HCT116 (cell line): ENCODE results near the gene SARNP. TPM values are rescaled to one million over a fixed set of nuclear protein-coding genes. Genes with fewer than 3 reads are reported as not detected.

Experiments
- ATAC-seq: fragments of 200-7000 bp; cut with Tn5 transposase; 2 replicates; pipeline ENCODE4 v1.9.1; 2020; ENCODE audit warnings: mild to moderate bottlenecking, moderate library complexity
- BruUV-seq: library from RNA; stranded (reverse); fragments of 400-500 nt; replicated peaks from 2 replicates; lab custom pipeline; 2021; lab: Mats Ljungman, UMichigan
- CTCF ChIA-PET: fragments of 300-600 bp; sonication (Branson Sonifier 250); formaldehyde crosslinking; loops from one replicate; lab custom pipeline; 2021; ENCODE audit warnings: antibody characterized with exemption; lab: Charles Lee
- POLR2A ChIA-PET: fragments of 300-600, 350-600 bp; sonication (Branson Sonifier 250); formaldehyde crosslinking; loops from one replicate; lab custom pipeline; 2021; ENCODE audit warnings: antibody characterized with exemption; lab: Charles Lee
- RAD21 ChIA-PET, 2 experiments: fragments of 300-600 bp; sonication (Branson Sonifier 250); formaldehyde crosslinking; loops; one replicate each; lab custom pipeline; 2023; ENCODE audit warnings: low total read pairs in 2 of 2; ENCODE audit not compliant: uncharacterized antibody in 2 of 2, unreplicated experiment in 2 of 2, low non-redundant PET in 1 of 2; lab: Charles Lee
- DNase-seq: peaks from one replicate; pipeline ENCODE4 v3.0.0-alpha.2; 2010; ENCODE audit warnings: low read depth, low spot score
- H2AFZ ChIP-seq: fragments of 200-600 bp; shearing (Covaris generic), sonication (generic); 2 replicates; pipeline ENCODE4 v1.6.1; 2017; ENCODE audit warnings: low read depth, mixed run types, mixed read lengths, antibody characterized with exemption, low read length; ENCODE audit not compliant: poor library complexity, severe bottlenecking
- H3K27ac ChIP-seq: 2 replicates; pipeline ENCODE4 v1.5.1; 2012; ENCODE audit warnings: low read depth, low read length
- H3K27me3 ChIP-seq: fragments of 200-600 bp; sonication (generic); 2 replicates; pipeline ENCODE4 v1.6.1; 2016; ENCODE audit warnings: mixed run types, low read length, mixed read lengths; ENCODE audit not compliant: insufficient read depth
- H3K36me3 ChIP-seq, 2 experiments: fragments of 200-500 bp in 1 of 2; fragments of 200-600 bp in 1 of 2; sonication (Bioruptor generic) in 1 of 2; sonication (generic) in 1 of 2; 2 replicates each; pipeline versions ENCODE4 v1.5.1 to v1.6.1; 2014 to 2016; ENCODE audit warnings: low read length in 2 of 2, inconsistent platforms in 1 of 2, mixed read lengths in 1 of 2, mixed run types in 1 of 2; ENCODE audit not compliant: insufficient read depth in 2 of 2, control insufficient read depth in 1 of 2
- H3K4me1 ChIP-seq, 2 experiments: fragments of 200-600 bp in 1 of 2; sonication (generic) in 1 of 2; 2 replicates each; pipeline versions ENCODE4 v1.5.1 to v1.6.1; 2012 to 2017; ENCODE audit warnings: low read length in 2 of 2, inconsistent platforms in 1 of 2, mild to moderate bottlenecking in 1 of 2, mixed read lengths in 1 of 2, mixed run types in 1 of 2, moderate library complexity in 1 of 2; ENCODE audit not compliant: insufficient read depth in 2 of 2, control insufficient read depth in 1 of 2
- H3K4me2 ChIP-seq: fragments of 200-600 bp; sonication (generic); 2 replicates; pipeline ENCODE4 v1.6.1; 2017; ENCODE audit warnings: mixed run types, low read length, mixed read lengths
- H3K4me3 ChIP-seq, 2 experiments: fragments of 200-600 bp in 1 of 2; sonication (generic) in 1 of 2; replicated peaks in 1 of 2; 2 replicates each; pipeline ENCODE4 v1.5.1; 2011 to 2016; ENCODE audit warnings: low read length in 2 of 2, control low read depth in 1 of 2, low read depth in 1 of 2, mild to moderate bottlenecking in 1 of 2, mixed read lengths in 1 of 2, mixed run types in 1 of 2
- H3K79me2 ChIP-seq: fragments of 200-600 bp; sonication (generic); 2 replicates; pipeline ENCODE4 v1.6.1; 2017; ENCODE audit warnings: mild to moderate bottlenecking, mixed run types, low read length, moderate library complexity, mixed read lengths; ENCODE audit not compliant: insufficient read depth
- H3K9ac ChIP-seq: fragments of 200-600 bp; sonication (generic); 2 replicates; pipeline ENCODE4 v1.6.1; 2016; ENCODE audit warnings: low read length, mixed read lengths
- H3K9me2 ChIP-seq: fragments of 200-600 bp; sonication (generic), shearing (Covaris generic); 2 replicates; pipeline ENCODE4 v1.6.1; 2017; ENCODE audit warnings: mixed run types, mild to moderate bottlenecking, moderate library complexity; ENCODE audit not compliant: insufficient read depth
- H3K9me3 ChIP-seq, 2 experiments: fragments of 200-500 bp in 1 of 2; fragments of 200-600 bp in 1 of 2; sonication (Bioruptor generic) in 1 of 2; sonication (generic) in 1 of 2; 2 replicates each; pipeline ENCODE4 v1.6.1; 2014 to 2017; ENCODE audit warnings: low read length in 2 of 2, mixed read lengths in 2 of 2, inconsistent platforms in 1 of 2, low read depth in 1 of 2, mild to moderate bottlenecking in 1 of 2, mixed run types in 1 of 2, moderate library complexity in 1 of 2; ENCODE audit not compliant: control insufficient read depth in 1 of 2, insufficient read depth in 1 of 2
- H4K20me1 ChIP-seq: fragments of 200-600 bp; sonication (generic), shearing (Covaris generic); 2 replicates; pipeline ENCODE4 v1.6.1; 2017; ENCODE audit warnings: mixed run types, mild to moderate bottlenecking, moderate library complexity; ENCODE audit not compliant: insufficient read depth
- CBX3 ChIP-seq: IDR thresholded peaks from 2 replicates; pipeline ENCODE4 v1.6.1; 2012; ENCODE audit warnings: low read depth
- CEBPB ChIP-seq: IDR thresholded peaks from 2 replicates; pipeline ENCODE4 v1.6.1; 2012; ENCODE audit warnings: low read depth
- EZH2phosphoT487 ChIP-seq: fragments of 200-600 bp; IDR thresholded peaks from 2 replicates; pipeline ENCODE4 v1.6.1; 2018; ENCODE audit warnings: antibody characterized with exemption, borderline replicate concordance
- JUND ChIP-seq: IDR thresholded peaks from 2 replicates; pipeline ENCODE4 v1.6.1; 2012
- POLR2A ChIP-seq: IDR thresholded peaks from 2 replicates; pipeline ENCODE4 v1.7.0; 2011; ENCODE audit warnings: borderline replicate concordance; ENCODE audit not compliant: insufficient read depth, insufficient read length; ENCODE audit errors: extremely low read depth
- SIN3A ChIP-seq: IDR thresholded peaks from 2 replicates; pipeline ENCODE4 v1.6.1; 2012; ENCODE audit warnings: low read depth
- TCF7L2 ChIP-seq: IDR thresholded peaks from 2 replicates; pipeline ENCODE4 v1.7.0; 2011; ENCODE audit warnings: borderline replicate concordance, inconsistent platforms; ENCODE audit not compliant: insufficient read depth, insufficient read length; ENCODE audit errors: extremely low read depth
- ZFX ChIP-seq: fragments of 450-650 bp; IDR thresholded peaks from 2 replicates; pipeline ENCODE4 v1.6.1; 2017
- intact Hi-C: fragments of 100-400 bp; cut with micrococcal nuclease; formaldehyde crosslinking; loops from 2 replicates; pipeline ENCODE4 v1.10.0; 2022
- total RNA-seq: library from RNA; stranded (reverse); gene quantifications from one replicate; pipeline ENCODE4 v1.2.1, GENCODE V29; 2021; ENCODE audit not compliant: unreplicated experiment
- TF ChIP-seq, protein P1 (sequence below): IDR thresholded peaks from 2 replicates; pipeline ENCODE4 v1.6.1; 2012; ENCODE audit warnings: low read depth
- TF ChIP-seq, protein P2 (sequence below): IDR thresholded peaks from 2 replicates; pipeline ENCODE4 v1.6.1; 2012

Gene SARNP
- total RNA-seq, 1 experiment from 2014 or later = 82.4 TPM

DNA sequence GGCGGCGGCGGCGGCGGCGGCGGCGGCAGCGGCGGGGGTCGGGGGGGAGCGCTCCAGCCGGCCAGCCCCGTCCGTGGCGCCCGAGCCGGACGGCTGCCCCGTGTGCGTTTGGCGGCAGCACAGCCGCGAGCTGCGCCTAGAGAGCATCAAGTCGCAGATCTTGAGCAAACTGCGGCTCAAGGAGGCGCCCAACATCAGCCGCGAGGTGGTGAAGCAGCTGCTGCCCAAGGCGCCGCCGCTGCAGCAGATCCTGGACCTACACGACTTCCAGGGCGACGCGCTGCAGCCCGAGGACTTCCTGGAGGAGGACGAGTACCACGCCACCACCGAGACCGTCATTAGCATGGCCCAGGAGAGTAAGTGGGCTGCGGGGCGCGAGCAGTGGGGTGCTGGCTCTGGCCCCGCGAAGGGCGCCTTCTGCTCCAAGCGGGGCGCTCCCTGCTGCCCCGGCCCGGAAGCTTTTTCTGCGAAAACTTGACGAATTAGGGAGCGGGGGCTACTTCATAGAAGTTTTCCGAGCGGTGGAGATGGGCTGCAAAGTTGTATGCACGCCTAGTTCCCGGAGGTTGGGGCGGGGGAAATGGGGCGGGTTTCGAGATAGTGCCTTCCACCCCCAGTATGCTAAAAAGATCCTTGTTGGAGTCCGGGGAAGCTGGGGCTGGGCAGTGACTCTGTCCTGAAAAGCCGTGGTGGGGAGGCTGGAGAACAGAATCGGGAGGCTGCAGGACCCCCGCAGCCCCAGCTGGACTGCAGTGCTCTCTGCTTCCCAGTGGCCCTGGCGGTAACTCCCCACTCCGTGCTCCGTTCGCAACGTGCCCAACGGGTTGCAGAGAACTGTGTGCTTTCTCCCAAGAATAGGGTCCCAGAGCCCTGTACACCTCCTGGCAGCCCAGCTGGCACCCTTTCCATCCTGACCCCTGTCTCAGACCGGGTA lies 73.9 kb downstream of the SARNP start:
- Histone ChIP-seq H3K79me2 (peaks cover 3% of the 10 kb centered on the region; the same call in 1 of the 2 replicates), H3K9me3 (no peaks in the 10 kb centered on the region), H3K4me2 (peak overlapping the region; percentile 97), H3K9me2 (no peaks in the 10 kb centered on the region), H3K4me3 (peak overlapping the region; percentile 55 to 80), H4K20me1 (no peaks in the 10 kb centered on the region), H3K27me3 (no peaks in the 10 kb centered on the region), H3K9ac (peak overlapping the region; percentile 69), H3K36me3 (no peaks in the 10 kb centered on the region), H3K27ac (peak overlapping the region; percentile 53), H3K4me1 (peaks cover 7 to 32% of the 10 kb centered on the region in 2 experiments), H2AFZ (no peak overlapping the region)
- BruUV-seq = TSS peak; percentile 57
- intact Hi-C loops = no loop called here
- TF ChIP-seq CEBPB (no peak), TCF7L2 (peak; percentile 12), POLR2A (no peak), ZFX (no peak), SIN3A (no peak), CBX3 (peak; percentile 52; the same call in 1 of the 2 replicates), JUND (no peak), EZH2phosphoT487 (no peak)
- TF ChIP-seq, protein P1, sequence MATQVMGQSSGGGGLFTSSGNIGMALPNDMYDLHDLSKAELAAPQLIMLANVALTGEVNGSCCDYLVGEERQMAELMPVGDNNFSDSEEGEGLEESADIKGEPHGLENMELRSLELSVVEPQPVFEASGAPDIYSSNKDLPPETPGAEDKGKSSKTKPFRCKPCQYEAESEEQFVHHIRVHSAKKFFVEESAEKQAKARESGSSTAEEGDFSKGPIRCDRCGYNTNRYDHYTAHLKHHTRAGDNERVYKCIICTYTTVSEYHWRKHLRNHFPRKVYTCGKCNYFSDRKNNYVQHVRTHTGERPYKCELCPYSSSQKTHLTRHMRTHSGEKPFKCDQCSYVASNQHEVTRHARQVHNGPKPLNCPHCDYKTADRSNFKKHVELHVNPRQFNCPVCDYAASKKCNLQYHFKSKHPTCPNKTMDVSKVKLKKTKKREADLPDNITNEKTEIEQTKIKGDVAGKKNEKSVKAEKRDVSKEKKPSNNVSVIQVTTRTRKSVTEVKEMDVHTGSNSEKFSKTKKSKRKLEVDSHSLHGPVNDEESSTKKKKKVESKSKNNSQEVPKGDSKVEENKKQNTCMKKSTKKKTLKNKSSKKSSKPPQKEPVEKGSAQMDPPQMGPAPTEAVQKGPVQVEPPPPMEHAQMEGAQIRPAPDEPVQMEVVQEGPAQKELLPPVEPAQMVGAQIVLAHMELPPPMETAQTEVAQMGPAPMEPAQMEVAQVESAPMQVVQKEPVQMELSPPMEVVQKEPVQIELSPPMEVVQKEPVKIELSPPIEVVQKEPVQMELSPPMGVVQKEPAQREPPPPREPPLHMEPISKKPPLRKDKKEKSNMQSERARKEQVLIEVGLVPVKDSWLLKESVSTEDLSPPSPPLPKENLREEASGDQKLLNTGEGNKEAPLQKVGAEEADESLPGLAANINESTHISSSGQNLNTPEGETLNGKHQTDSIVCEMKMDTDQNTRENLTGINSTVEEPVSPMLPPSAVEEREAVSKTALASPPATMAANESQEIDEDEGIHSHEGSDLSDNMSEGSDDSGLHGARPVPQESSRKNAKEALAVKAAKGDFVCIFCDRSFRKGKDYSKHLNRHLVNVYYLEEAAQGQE = no peak
- TF ChIP-seq, protein P2, sequence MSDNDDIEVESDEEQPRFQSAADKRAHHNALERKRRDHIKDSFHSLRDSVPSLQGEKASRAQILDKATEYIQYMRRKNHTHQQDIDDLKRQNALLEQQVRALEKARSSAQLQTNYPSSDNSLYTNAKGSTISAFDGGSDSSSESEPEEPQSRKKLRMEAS = 0 out of 2 replicates have a peak, but pooled peaks have one; percentile 44
- DNase-seq (no peak), ATAC-seq (peak; percentile 64)
- POLR2A ChIA-PET = interaction anchor here (0.5 to 1.1 kb wide), 5 partner anchors 9 to 517 kb away, joined by 3 to 7 read pairs (median 3); partner anchors contain the start of genes ORMDL2 and SARNP
- RAD21 ChIA-PET = no interaction called here
- CTCF ChIA-PET = interaction anchor here (1.1 to 1.5 kb wide), 2 partner anchors 184 to 304 kb away, joined by 3 read pairs; partner anchors contain the start of gene PYM1
